ENCODE results near the gene SS18. TPM values are rescaled to one million over a fixed set of nuclear protein-coding genes. Genes with fewer than 3 reads are reported as not detected.

SS18 gene
- total and polyA plus RNA-seq, 4 donors: 16.3 to 74.7 (median 34.5) TPM

- 84% methylated on average over 6 of the region's 6 CpGs for WGBS
- Histone ChIP-seq H3K36me3 (ENCODE audit: control insufficient read depth in 4 of 4, insufficient read depth in 3 of 4, low read depth in 1 of 4, low read length in 3 of 4) (no peaks in the 10 kb centered on the region), H3K9ac (ENCODE audit: low read depth in 1 of 2, low read length in 2 of 2) (no peak overlapping the region), H3K4me1 (ENCODE audit: control insufficient read depth in 4 of 4, insufficient read depth in 4 of 4, low read length in 3 of 4) (no peaks in the 10 kb centered on the region), H3K27ac (ENCODE audit: low read depth in 1 of 2, low read length in 2 of 2) (no peak overlapping the region), H3K27me3 (ENCODE audit: control insufficient read depth in 4 of 4, insufficient read depth in 4 of 4, low read length in 3 of 4) (no peaks in the 10 kb centered on the region), H3K4me3 (ENCODE audit: low read depth in 1 of 3, low read length in 3 of 3) (peak overlapping the region in 1 of 3 donors; percentile 12), H3K9me3 (ENCODE audit: control insufficient read depth in 4 of 4, low read length in 3 of 4) (no peaks in the 10 kb centered on the region)
- no peak for DNase-seq (ENCODE audit: low spot score)
- TF ChIP-seq YY1 (IDR thresholded peaks at IDR 0.05): no peak
- no peak for TF ChIP-seq TAF1 (conservative IDR thresholded peaks at IDR 0.05)
- TF ChIP-seq MAX (IDR thresholded peaks at IDR 0.05): no peak
- TF ChIP-seq FOXA1 (IDR thresholded peaks at IDR 0.05): no peak
- TF ChIP-seq HNF4G (IDR thresholded peaks at IDR 0.05): no peak
- TF ChIP-seq, protein P1, sequence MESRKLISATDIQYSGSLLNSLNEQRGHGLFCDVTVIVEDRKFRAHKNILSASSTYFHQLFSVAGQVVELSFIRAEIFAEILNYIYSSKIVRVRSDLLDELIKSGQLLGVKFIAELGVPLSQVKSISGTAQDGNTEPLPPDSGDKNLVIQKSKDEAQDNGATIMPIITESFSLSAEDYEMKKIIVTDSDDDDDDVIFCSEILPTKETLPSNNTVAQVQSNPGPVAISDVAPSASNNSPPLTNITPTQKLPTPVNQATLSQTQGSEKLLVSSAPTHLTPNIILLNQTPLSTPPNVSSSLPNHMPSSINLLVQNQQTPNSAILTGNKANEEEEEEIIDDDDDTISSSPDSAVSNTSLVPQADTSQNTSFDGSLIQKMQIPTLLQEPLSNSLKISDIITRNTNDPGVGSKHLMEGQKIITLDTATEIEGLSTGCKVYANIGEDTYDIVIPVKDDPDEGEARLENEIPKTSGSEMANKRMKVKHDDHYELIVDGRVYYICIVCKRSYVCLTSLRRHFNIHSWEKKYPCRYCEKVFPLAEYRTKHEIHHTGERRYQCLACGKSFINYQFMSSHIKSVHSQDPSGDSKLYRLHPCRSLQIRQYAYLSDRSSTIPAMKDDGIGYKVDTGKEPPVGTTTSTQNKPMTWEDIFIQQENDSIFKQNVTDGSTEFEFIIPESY (IDR thresholded peaks at IDR 0.05): no peak
- no peak for TF ChIP-seq EGR1 (IDR thresholded peaks at IDR 0.05; ENCODE audit: low read depth in 2 of 2)
- no peak for TF ChIP-seq SP1 (IDR thresholded peaks at IDR 0.05)
- no peak for TF ChIP-seq NR2F2 (IDR thresholded peaks at IDR 0.05)
- no peak for TF ChIP-seq RXRA (IDR thresholded peaks at IDR 0.05)
- TF ChIP-seq HNF4A (conservative IDR thresholded peaks at IDR 0.05): no peak
- no peak for TF ChIP-seq GABPA (IDR thresholded peaks at IDR 0.05 in 1 of 2, conservative IDR thresholded peaks at IDR 0.05 in 1 of 2)
- TF ChIP-seq ATF3 (IDR thresholded peaks at IDR 0.05): no peak
- TF ChIP-seq RAD21 (IDR thresholded peaks at IDR 0.05): no peak
- no peak for TF ChIP-seq CTCF (IDR thresholded peaks at IDR 0.05; ENCODE audit: low read depth, low read length, missing input control)
- TF ChIP-seq JUND (IDR thresholded peaks at IDR 0.05): no peak
- TF ChIP-seq FOXA2 (IDR thresholded peaks at IDR 0.05): no peak
- TF ChIP-seq, protein P2, sequence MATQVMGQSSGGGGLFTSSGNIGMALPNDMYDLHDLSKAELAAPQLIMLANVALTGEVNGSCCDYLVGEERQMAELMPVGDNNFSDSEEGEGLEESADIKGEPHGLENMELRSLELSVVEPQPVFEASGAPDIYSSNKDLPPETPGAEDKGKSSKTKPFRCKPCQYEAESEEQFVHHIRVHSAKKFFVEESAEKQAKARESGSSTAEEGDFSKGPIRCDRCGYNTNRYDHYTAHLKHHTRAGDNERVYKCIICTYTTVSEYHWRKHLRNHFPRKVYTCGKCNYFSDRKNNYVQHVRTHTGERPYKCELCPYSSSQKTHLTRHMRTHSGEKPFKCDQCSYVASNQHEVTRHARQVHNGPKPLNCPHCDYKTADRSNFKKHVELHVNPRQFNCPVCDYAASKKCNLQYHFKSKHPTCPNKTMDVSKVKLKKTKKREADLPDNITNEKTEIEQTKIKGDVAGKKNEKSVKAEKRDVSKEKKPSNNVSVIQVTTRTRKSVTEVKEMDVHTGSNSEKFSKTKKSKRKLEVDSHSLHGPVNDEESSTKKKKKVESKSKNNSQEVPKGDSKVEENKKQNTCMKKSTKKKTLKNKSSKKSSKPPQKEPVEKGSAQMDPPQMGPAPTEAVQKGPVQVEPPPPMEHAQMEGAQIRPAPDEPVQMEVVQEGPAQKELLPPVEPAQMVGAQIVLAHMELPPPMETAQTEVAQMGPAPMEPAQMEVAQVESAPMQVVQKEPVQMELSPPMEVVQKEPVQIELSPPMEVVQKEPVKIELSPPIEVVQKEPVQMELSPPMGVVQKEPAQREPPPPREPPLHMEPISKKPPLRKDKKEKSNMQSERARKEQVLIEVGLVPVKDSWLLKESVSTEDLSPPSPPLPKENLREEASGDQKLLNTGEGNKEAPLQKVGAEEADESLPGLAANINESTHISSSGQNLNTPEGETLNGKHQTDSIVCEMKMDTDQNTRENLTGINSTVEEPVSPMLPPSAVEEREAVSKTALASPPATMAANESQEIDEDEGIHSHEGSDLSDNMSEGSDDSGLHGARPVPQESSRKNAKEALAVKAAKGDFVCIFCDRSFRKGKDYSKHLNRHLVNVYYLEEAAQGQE (IDR thresholded peaks at IDR 0.05): no peak
Measured at GRCh38 chr18:26134107-26134506, 43.7 kb upstream of the SS18 start.
